ENCODE results near the gene C2orf78. TPM values are rescaled to one million over a fixed set of nuclear protein-coding genes. Genes with fewer than 3 reads are reported as not detected.

C2orf78 gene
- total RNA-seq, 4 donors from 2014 or later = not detected

Other genes starting within 250 kb of the C2orf78 start
- gene NAT8, start 141.8 kb upstream of the C2orf78 start, total RNA-seq = not detected
- gene TPRKB, start 46.8 kb upstream of the C2orf78 start, total RNA-seq = 10 to 100 TPM; 16.2 to 25.7 (median 19.7) TPM
- 10 to 100 TPM; 22.2 to 40.0 (median 31.0) TPM for gene DUSP11, start 4.1 kb upstream of the C2orf78 start, total RNA-seq
- gene STAMBP, start 44.8 kb downstream of the C2orf78 start, total RNA-seq = 10 to 100 TPM; 31.9 to 45.2 (median 36.6) TPM
- gene ACTG2, start 108.8 kb downstream of the C2orf78 start, total RNA-seq = 10 to 100 TPM in 1 of 4 donors, 1 to 10 TPM in 3; 1.5 to 24.4 (median 2.3) TPM
- gene DGUOK, start 142.7 kb downstream of the C2orf78 start, total RNA-seq = 10 to 100 TPM; 41.8 to 65.8 (median 46.9) TPM
- gene TET3, start 200.7 kb downstream of the C2orf78 start, total RNA-seq = 10 to 100 TPM in 1 of 4 donors, 1 to 10 TPM in 3; 6.4 to 10.8 (median 7.5) TPM

Measured in thyroid gland (tissue), 4 donors.